Measurements from ENCODE around the gene BTBD9. TPM values are rescaled to one million over a fixed set of nuclear protein-coding genes. Genes with fewer than 3 reads are reported as not detected.

BTBD9 gene
- total RNA-seq, 6 experiments from 2014 or later = 4.5 to 7.5 (median 5.7) TPM

DNA sequence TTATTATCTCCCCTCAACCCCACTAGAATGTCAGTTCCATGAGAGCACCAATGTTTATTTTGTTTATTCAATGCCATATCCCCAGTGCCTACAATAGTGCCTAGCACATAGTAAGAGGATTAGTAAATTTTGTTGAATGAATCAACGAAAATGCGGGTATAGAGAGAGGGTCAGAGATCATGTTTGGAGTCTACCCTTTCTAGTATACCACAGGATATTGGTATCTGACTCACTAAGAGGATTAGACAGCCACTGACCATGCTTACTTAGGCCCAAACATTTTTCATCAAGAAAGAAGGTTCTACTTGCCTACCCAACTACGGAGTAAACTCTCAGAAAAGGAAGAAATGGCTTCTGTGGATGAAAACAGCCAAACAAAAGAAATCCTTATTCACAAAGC, 356.8 kb downstream of the BTBD9 start:
- Histone ChIP-seq H3K27me3 (no peaks in the 10 kb centered on the region), H3K27ac (no peak overlapping the region), H3K4me1 (no peaks in the 10 kb centered on the region), H3K4me3 (no peak overlapping the region), H3K9me3 (no peaks in the 10 kb centered on the region), H3K36me3 (no peaks in the 10 kb centered on the region)
- TF ChIP-seq, protein P1, sequence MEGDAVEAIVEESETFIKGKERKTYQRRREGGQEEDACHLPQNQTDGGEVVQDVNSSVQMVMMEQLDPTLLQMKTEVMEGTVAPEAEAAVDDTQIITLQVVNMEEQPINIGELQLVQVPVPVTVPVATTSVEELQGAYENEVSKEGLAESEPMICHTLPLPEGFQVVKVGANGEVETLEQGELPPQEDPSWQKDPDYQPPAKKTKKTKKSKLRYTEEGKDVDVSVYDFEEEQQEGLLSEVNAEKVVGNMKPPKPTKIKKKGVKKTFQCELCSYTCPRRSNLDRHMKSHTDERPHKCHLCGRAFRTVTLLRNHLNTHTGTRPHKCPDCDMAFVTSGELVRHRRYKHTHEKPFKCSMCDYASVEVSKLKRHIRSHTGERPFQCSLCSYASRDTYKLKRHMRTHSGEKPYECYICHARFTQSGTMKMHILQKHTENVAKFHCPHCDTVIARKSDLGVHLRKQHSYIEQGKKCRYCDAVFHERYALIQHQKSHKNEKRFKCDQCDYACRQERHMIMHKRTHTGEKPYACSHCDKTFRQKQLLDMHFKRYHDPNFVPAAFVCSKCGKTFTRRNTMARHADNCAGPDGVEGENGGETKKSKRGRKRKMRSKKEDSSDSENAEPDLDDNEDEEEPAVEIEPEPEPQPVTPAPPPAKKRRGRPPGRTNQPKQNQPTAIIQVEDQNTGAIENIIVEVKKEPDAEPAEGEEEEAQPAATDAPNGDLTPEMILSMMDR (IDR thresholded peaks at IDR 0.05) = no peak
- TF ChIP-seq POLR2A (IDR thresholded peaks at IDR 0.05) = no peak
- ATAC-seq = no peak
- DNase-seq = no peak
- 96% methylated on average over 3 of the region's 3 CpGs for WGBS (ENCODE audit: insufficient coverage, low coverage, low lambda C conversion rate, missing lambda C conversion rate)
- intact Hi-C loops (cut with DNase I) = no loop called here

DNA sequence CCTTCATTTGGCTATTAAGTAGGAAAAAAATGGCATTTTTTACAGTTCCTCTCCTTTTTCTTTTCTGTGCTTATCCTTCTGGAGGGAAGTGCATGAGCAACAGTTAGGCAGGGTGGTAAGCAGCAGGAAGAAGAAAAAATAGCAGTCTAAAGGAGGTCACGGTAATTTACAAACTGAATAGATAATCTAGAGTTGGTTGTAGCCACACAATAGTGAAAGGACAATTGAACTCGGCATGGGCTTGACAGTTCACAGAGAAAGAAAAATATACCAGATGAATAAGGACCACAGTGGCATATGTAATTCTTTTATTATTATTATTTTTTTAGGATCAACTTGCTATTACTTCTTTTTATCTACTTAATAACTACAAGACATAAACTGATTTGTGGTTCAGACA, 358.6 kb downstream of the BTBD9 start:
- DNase-seq = no peak
- H3K27ac ChIP-seq = no peak overlapping the region
- intact Hi-C loops (cut with DNase I) = no loop called here
- no peak for TF ChIP-seq POLR2A (IDR thresholded peaks at IDR 0.05)
- TF ChIP-seq, protein P1 (IDR thresholded peaks at IDR 0.05) = no peak
- H3K9me3 ChIP-seq = no peaks in the 10 kb centered on the region
- H3K36me3 ChIP-seq = no peaks in the 10 kb centered on the region
- no peaks in the 10 kb centered on the region for H3K4me1 ChIP-seq
- no peaks in the 10 kb centered on the region for H3K27me3 ChIP-seq
- 47% methylated on average over 2 of the region's 2 CpGs for WGBS (ENCODE audit: insufficient coverage, low coverage, low lambda C conversion rate, missing lambda C conversion rate)
- no peak for ATAC-seq
- H3K4me3 ChIP-seq = no peak overlapping the region

DNA sequence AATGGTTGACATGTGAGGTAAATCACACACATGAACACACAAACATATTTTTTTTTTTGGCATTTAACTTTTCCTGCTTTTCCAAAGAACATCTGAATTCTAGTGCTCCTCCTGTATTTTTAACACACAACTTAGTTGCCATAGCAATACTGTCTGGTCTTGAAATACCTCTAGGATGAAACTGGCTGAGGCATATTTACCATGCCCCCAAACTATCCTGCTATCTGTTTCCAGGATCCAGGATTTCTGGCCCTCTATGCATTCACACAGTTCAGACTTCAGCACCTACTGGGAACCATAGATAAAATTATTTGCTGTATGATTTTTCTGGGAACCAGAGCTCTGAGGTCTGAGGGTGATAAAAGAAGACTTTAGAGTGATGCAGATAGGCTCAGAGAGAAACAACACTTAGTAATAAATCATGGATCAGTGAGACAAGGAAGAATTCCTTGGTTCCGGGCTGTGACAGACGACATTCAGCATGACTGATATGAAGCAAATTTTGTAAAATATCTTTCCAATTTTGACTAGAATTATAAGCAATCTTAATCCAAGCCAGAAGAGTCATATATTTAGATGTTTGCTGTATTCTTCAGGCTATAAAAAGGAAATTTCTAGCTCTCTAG, 359.7 kb downstream of the BTBD9 start:
- no peak for TF ChIP-seq POLR2A (IDR thresholded peaks at IDR 0.05)
- TF ChIP-seq, protein P1 (IDR thresholded peaks at IDR 0.05) = no peak
- H3K36me3 ChIP-seq = no peaks in the 10 kb centered on the region
- H3K27ac ChIP-seq = no peak overlapping the region
- no peaks in the 10 kb centered on the region for H3K4me1 ChIP-seq
- 94% methylated on average over 2 of the region's 2 CpGs for WGBS (ENCODE audit: insufficient coverage, low coverage, low lambda C conversion rate, missing lambda C conversion rate)
- no peaks in the 10 kb centered on the region for H3K27me3 ChIP-seq
- DNase-seq (no peak), ATAC-seq (no peak)
- H3K9me3 ChIP-seq = no peaks in the 10 kb centered on the region
- no peak overlapping the region for H3K4me3 ChIP-seq
- intact Hi-C loops (cut with DNase I) = no loop called here

DNA sequence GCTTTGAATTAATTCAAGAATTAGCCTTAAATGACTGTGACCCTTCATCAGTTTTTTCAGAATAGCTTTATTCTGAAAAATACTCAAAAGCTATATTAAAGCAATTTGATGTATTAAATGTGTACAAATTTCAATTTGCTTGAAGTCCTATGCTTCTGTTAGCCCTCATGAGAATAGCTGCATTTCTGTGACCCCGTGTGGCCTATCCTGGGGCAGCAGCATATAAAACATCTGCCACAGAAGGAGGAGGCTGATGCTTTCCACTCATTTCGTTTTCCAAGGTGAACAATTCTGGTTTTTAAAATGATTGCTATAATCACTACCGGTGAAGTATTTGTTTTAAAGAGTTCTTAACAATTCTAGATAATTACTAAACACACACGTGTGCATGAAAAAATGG, 360.3 kb downstream of the BTBD9 start:
- DNase-seq = no peak
- Histone ChIP-seq H3K27ac (no peak overlapping the region), H3K9me3 (no peaks in the 10 kb centered on the region), H3K4me3 (no peak overlapping the region), H3K4me1 (no peaks in the 10 kb centered on the region), H3K36me3 (no peaks in the 10 kb centered on the region), H3K27me3 (no peaks in the 10 kb centered on the region)
- no peak for TF ChIP-seq POLR2A (IDR thresholded peaks at IDR 0.05)
- TF ChIP-seq, protein P1 (IDR thresholded peaks at IDR 0.05) = peak in 1 of 4 donors; percentile 5
- intact Hi-C loops (cut with DNase I) = no loop called here
- WGBS (ENCODE audit: insufficient coverage, low coverage, low lambda C conversion rate, missing lambda C conversion rate) = 78% methylated on average over 4 of the region's 4 CpGs
- no peak for ATAC-seq

DNA sequence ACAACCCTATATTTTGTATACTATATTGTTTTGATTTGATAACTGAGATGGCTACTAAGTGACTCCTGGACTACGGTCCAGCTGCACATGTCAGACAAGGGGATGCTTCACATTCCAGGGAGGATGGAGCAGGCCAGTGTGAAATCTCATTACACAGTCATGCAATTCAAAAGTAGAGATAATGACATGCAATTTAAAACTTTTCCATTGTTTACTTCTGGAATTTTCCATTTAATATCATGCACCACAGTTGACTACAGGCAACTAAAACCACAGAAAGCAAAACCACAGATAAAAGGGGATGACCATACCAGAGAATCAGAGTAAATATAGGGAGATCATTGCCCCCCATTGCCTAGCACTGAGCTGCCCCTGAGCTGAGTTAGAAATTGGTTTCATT, 366.4 kb downstream of the BTBD9 start:
- Histone ChIP-seq H3K36me3 (no peaks in the 10 kb centered on the region), H3K4me1 (no peaks in the 10 kb centered on the region), H3K4me3 (no peak overlapping the region), H3K27me3 (no peaks in the 10 kb centered on the region), H3K9me3 (no peaks in the 10 kb centered on the region), H3K27ac (no peak overlapping the region)
- intact Hi-C loops (cut with DNase I) = no loop called here
- no peak for TF ChIP-seq POLR2A (IDR thresholded peaks at IDR 0.05)
- TF ChIP-seq, protein P1 (IDR thresholded peaks at IDR 0.05) = no peak
- DNase-seq = no peak
- WGBS (ENCODE audit: insufficient coverage, low coverage, low lambda C conversion rate, missing lambda C conversion rate) = no CpG with 5 or more reads among the region's 1 CpG
- ATAC-seq = no peak
